ENCODE data around the gene TDRD12.
"Not testable (repeated sequence)": the region's sequence is repeated elsewhere in the genome, so short reads cannot be mapped to it uniquely, and the experiment has no call there.

Gene TDRD12

GRCh38 chr19:32852216-32852615, 132.6 kb downstream of the TDRD12 start:
- TF ChIP-seq, protein P1, sequence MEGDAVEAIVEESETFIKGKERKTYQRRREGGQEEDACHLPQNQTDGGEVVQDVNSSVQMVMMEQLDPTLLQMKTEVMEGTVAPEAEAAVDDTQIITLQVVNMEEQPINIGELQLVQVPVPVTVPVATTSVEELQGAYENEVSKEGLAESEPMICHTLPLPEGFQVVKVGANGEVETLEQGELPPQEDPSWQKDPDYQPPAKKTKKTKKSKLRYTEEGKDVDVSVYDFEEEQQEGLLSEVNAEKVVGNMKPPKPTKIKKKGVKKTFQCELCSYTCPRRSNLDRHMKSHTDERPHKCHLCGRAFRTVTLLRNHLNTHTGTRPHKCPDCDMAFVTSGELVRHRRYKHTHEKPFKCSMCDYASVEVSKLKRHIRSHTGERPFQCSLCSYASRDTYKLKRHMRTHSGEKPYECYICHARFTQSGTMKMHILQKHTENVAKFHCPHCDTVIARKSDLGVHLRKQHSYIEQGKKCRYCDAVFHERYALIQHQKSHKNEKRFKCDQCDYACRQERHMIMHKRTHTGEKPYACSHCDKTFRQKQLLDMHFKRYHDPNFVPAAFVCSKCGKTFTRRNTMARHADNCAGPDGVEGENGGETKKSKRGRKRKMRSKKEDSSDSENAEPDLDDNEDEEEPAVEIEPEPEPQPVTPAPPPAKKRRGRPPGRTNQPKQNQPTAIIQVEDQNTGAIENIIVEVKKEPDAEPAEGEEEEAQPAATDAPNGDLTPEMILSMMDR (IDR thresholded peaks at IDR 0.05; ENCODE audit: borderline replicate concordance, control extremely low read depth, extremely low read depth, insufficient read depth, missing control alignments) = no peak
- DNase-seq (ENCODE audit: low spot score) = no peak

GRCh38 chr19:32856818-32857217, 137.3 kb downstream of the TDRD12 start:
- in situ Hi-C loops (cut with MboI; ENCODE audit: low sequenced_read_pairs, unreplicated experiment); DNase-seq (ENCODE audit: low spot score): not testable (repeated sequence)

More at GRCh38 chr19:32852216-32852615, 132.6 kb downstream of the TDRD12 start:
- in situ Hi-C loops (cut with MboI; ENCODE audit: low sequenced_read_pairs, unreplicated experiment) = no loop called here

DNA sequence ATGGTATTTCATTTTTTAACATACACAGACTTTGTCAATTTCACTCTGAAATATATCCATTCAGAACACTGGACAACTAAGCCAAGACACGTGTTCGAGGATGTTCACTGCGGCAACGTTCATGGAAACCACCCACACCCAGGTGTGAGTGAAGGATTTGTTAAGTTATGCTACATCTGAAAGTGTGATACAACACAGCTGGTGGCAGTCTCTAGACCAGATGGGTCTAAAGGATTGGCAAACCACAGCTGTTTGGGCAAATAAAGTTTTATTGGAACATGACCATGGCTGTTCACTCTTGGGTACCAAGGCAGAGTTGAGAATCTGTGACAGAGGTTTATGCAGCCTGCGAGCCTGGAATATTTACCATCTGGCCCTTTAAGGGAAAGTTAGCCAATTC, 138.0 kb downstream of the TDRD12 start:
- no peak for DNase-seq (ENCODE audit: low spot score)
- in situ Hi-C loops (cut with MboI; ENCODE audit: low sequenced_read_pairs, unreplicated experiment) = no loop called here
- TF ChIP-seq, protein P1 (IDR thresholded peaks at IDR 0.05; ENCODE audit: borderline replicate concordance, control extremely low read depth, extremely low read depth, insufficient read depth, missing control alignments) = no peak

DNA sequence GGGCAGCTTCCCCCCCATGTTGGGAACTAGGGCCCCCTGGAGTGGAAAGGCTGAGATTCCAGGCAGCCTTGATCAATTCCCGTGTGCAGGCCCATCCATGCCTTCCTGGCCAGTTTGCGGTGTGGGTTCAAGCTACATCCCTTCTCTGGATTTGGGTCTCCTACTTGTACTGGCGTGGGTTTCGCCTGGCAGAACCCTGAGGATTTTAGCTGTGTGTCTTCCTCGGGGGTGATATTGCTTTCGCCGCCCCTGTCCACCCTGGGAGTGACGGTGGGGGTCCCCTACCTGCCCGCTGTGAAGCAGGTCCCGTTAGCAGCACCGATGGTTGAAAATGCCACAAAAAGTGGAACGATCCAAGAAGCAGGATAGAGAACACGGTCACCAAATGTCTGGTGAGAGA, 138.6 kb downstream of the TDRD12 start:
- TF ChIP-seq, protein P1 (IDR thresholded peaks at IDR 0.05; ENCODE audit: borderline replicate concordance, control extremely low read depth, extremely low read depth, insufficient read depth, missing control alignments) = no peak
- DNase-seq (ENCODE audit: low spot score) = no peak
- in situ Hi-C loops (cut with MboI; ENCODE audit: low sequenced_read_pairs, unreplicated experiment) = no loop called here

- in situ Hi-C loops (cut with MboI; ENCODE audit: low sequenced_read_pairs, unreplicated experiment) = no loop called here
These were observed 139.0 kb downstream of the TDRD12 start for GRCh38 chr19:32858559-32858958.

GRCh38 chr19:32859591-32859990, 140.0 kb downstream of the TDRD12 start:
- TF ChIP-seq, protein P1 (IDR thresholded peaks at IDR 0.05; ENCODE audit: borderline replicate concordance, control extremely low read depth, extremely low read depth, insufficient read depth, missing control alignments) = no peak
- no peak for DNase-seq (ENCODE audit: low spot score)
- in situ Hi-C loops (cut with MboI; ENCODE audit: low sequenced_read_pairs, unreplicated experiment) = no loop called here

More at GRCh38 chr19:32858559-32858958, 139.0 kb downstream of the TDRD12 start:
- no peak for DNase-seq (ENCODE audit: low spot score)
- TF ChIP-seq, protein P1 (IDR thresholded peaks at IDR 0.05; ENCODE audit: borderline replicate concordance, control extremely low read depth, extremely low read depth, insufficient read depth, missing control alignments) = no peak

GRCh38 chr19:32861596-32861995, 142.0 kb downstream of the TDRD12 start:
- TF ChIP-seq, protein P1 (IDR thresholded peaks at IDR 0.05; ENCODE audit: borderline replicate concordance, control extremely low read depth, extremely low read depth, insufficient read depth, missing control alignments) = no peak
- no peak for DNase-seq (ENCODE audit: low spot score)
- in situ Hi-C loops (cut with MboI; ENCODE audit: low sequenced_read_pairs, unreplicated experiment) = no loop called here
